Calu3 (cell line): ENCODE measurements around the gene LSM6. TPM values are rescaled to one million over a fixed set of nuclear protein-coding genes. Genes with fewer than 3 reads are reported as not detected.

Source experiments
- BruUV-seq: library from RNA; stranded (reverse); fragments of 400-500 nt; replicated peaks from 2 replicates; lab custom pipeline; 2021; lab: Mats Ljungman, UMichigan
- CTCF ChIA-PET: fragments of 300-600 bp; sonication (Branson Sonifier 250); formaldehyde crosslinking; loops from one replicate; lab custom pipeline; 2022; ENCODE audit warnings: antibody characterized with exemption; lab: Charles Lee
- DNase-seq: peaks from one replicate; pipeline ENCODE4 v3.0.0; 2022
- H3K27ac Mint-ChIP-seq: one replicate; pipeline ENCODE4 v1.8.0; 2022; ENCODE audit warnings: mixed read lengths; ENCODE audit not compliant: unreplicated experiment
- H3K27me3 Mint-ChIP-seq: one replicate; pipeline ENCODE4 v1.8.0; 2022; ENCODE audit warnings: mixed read lengths; ENCODE audit not compliant: unreplicated experiment
- H3K36me3 Mint-ChIP-seq: one replicate; pipeline ENCODE4 v1.8.0; 2022; ENCODE audit warnings: mild to moderate bottlenecking, moderate library complexity, mixed read lengths; ENCODE audit not compliant: insufficient read depth, unreplicated experiment
- H3K4me1 Mint-ChIP-seq: one replicate; pipeline ENCODE4 v1.8.0; 2022; ENCODE audit warnings: mild to moderate bottlenecking, low read depth, mixed read lengths; ENCODE audit not compliant: unreplicated experiment
- H3K4me3 Mint-ChIP-seq: one replicate; pipeline ENCODE4 v1.8.0; 2022; ENCODE audit warnings: mild to moderate bottlenecking, low read depth, moderate library complexity, mixed read lengths; ENCODE audit not compliant: unreplicated experiment
- H3K9me3 Mint-ChIP-seq: one replicate; pipeline ENCODE4 v1.8.0; 2022; ENCODE audit warnings: low read depth, mixed read lengths; ENCODE audit not compliant: unreplicated experiment
- intact Hi-C: fragments of 100-400 bp; cut with micrococcal nuclease; formaldehyde crosslinking; loops from one replicate; pipeline ENCODE4 v1.10.0; 2022; ENCODE audit not compliant: unreplicated experiment
- total RNA-seq: library from RNA; stranded (reverse); gene quantifications from 2 replicates; pipeline ENCODE4 v1.2.3, GENCODE V29; 2022
- TF ChIP-seq, protein P1 (sequence below): fragments of 200-600 bp; IDR thresholded peaks from one replicate; pipeline ENCODE4 v1.8.0; 2022; ENCODE audit warnings: antibody characterized with exemption; ENCODE audit not compliant: unreplicated experiment

LSM6 gene
- total RNA-seq, 1 experiment from 2014 or later: 37.1 TPM

GRCh38 chr4:146191766-146192458, 16.4 kb downstream of the LSM6 start:
- H3K4me3 Mint-ChIP-seq: no peak overlapping the region
- H3K36me3 Mint-ChIP-seq: peaks cover 6% of the 10 kb centered on the region
- no peaks in the 10 kb centered on the region for H3K4me1 Mint-ChIP-seq
- CTCF ChIA-PET: no interaction called here
- H3K27me3 Mint-ChIP-seq: no peaks in the 10 kb centered on the region
- H3K9me3 Mint-ChIP-seq: no peaks in the 10 kb centered on the region
- intact Hi-C loops: no loop called here
- DNase-seq: no peak
- TF ChIP-seq, protein P1, sequence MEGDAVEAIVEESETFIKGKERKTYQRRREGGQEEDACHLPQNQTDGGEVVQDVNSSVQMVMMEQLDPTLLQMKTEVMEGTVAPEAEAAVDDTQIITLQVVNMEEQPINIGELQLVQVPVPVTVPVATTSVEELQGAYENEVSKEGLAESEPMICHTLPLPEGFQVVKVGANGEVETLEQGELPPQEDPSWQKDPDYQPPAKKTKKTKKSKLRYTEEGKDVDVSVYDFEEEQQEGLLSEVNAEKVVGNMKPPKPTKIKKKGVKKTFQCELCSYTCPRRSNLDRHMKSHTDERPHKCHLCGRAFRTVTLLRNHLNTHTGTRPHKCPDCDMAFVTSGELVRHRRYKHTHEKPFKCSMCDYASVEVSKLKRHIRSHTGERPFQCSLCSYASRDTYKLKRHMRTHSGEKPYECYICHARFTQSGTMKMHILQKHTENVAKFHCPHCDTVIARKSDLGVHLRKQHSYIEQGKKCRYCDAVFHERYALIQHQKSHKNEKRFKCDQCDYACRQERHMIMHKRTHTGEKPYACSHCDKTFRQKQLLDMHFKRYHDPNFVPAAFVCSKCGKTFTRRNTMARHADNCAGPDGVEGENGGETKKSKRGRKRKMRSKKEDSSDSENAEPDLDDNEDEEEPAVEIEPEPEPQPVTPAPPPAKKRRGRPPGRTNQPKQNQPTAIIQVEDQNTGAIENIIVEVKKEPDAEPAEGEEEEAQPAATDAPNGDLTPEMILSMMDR: no peak
- no TSS peak for BruUV-seq
- no peak overlapping the region for H3K27ac Mint-ChIP-seq

DNA sequence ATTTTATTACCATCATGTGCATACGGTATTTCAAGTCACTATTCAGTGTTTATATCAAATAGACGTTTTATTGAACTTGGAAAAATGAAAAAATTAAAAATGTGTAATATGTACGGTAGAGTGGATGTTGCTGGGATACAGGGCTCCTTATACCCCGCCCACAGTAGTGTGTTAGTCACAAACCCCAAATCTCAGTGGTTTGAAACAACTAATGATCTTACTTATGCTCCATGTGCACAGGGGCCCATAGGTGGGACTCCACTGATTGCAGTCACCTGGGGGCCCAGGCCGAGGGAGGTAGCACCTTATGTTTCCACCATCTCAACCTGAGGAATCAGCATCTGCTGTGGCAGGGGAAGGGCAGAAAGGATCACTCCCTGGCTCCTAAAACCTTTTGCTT, 18.1 kb downstream of the LSM6 start:
- BruUV-seq: no TSS peak
- H3K27ac Mint-ChIP-seq: no peak overlapping the region
- no peak for DNase-seq
- H3K36me3 Mint-ChIP-seq: peaks cover 6% of the 10 kb centered on the region
- no peaks in the 10 kb centered on the region for H3K4me1 Mint-ChIP-seq
- no peaks in the 10 kb centered on the region for H3K9me3 Mint-ChIP-seq
- CTCF ChIA-PET: no interaction called here
- TF ChIP-seq, protein P1: no peak
- intact Hi-C loops: no loop called here
- no peaks in the 10 kb centered on the region for H3K27me3 Mint-ChIP-seq
- no peak overlapping the region for H3K4me3 Mint-ChIP-seq

GRCh38 chr4:146194212-146194611, 18.7 kb downstream of the LSM6 start:
- CTCF ChIA-PET: no interaction called here
- H3K36me3 Mint-ChIP-seq: peaks cover 6% of the 10 kb centered on the region
- no peak overlapping the region for H3K4me3 Mint-ChIP-seq
- no peak for DNase-seq
- BruUV-seq: no TSS peak
- no peaks in the 10 kb centered on the region for H3K9me3 Mint-ChIP-seq
- no peaks in the 10 kb centered on the region for H3K4me1 Mint-ChIP-seq
- H3K27me3 Mint-ChIP-seq: no peaks in the 10 kb centered on the region
- TF ChIP-seq, protein P1: no peak
- intact Hi-C loops: no loop called here
- no peak overlapping the region for H3K27ac Mint-ChIP-seq

DNA sequence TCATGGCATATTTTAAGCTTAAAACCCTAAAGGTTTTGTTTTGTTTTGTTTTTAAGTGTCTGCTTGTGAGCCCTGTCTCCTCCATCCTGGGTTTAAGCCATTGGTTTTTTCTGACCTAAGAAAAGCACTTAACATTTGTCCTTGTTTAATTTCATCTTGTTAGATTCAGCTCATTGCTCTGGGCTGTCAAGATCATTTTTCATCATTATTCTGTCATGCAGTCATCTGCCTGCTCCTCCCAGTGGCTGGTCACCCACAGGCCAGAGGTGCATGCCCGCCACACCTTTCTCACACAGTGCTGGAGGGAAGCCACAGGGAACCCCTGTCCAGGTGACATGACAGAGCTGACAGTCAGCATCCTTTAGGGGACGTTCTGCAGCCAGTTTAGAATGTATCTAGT, 27.1 kb downstream of the LSM6 start:
- Mint-ChIP-seq H3K4me1 (no peaks in the 10 kb centered on the region), H3K4me3 (no peak overlapping the region), H3K9me3 (no peaks in the 10 kb centered on the region), H3K36me3 (peaks cover 4% of the 10 kb centered on the region), H3K27me3 (no peaks in the 10 kb centered on the region), H3K27ac (no peak overlapping the region)
- CTCF ChIA-PET: no interaction called here
- no TSS peak for BruUV-seq
- TF ChIP-seq, protein P1: no peak
- no peak for DNase-seq
- intact Hi-C loops: no loop called here
